ENCODE data around the gene ZNF511. TPM values are rescaled to one million over a fixed set of nuclear protein-coding genes. Genes with fewer than 3 reads are reported as not detected.

The ZNF511 gene
- total RNA-seq, 1 experiment from 2014 or later: 23.9 TPM

DNA sequence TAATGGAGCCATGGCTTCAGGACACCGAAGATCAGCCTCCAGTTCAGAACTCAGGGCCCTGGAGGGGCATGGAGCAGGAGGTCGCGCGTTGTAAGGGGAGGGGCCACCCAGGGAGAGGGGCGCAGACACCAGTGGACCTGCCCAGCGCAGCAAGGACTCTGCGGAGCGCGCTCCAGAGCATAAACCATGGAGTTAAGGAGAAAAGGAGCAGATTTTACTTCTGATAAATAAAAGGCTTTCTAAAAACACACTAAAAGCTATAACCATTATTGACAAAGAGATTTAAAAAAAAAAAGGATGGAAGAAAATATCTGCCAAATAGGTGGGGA is 17.5 kb downstream of the ZNF511 start:
- Histone ChIP-seq H3K27ac (no peak overlapping the region), H3K9me3 (replicated peaks) (no peaks in the 10 kb centered on the region), H3K4me3 (no peak overlapping the region), H3K4me1 (no peaks in the 10 kb centered on the region; the same call in none of the 2 replicates), H3K27me3 (no peaks in the 10 kb centered on the region), H3K36me3 (no peaks in the 10 kb centered on the region)
- DNase-seq: no peak

DNA sequence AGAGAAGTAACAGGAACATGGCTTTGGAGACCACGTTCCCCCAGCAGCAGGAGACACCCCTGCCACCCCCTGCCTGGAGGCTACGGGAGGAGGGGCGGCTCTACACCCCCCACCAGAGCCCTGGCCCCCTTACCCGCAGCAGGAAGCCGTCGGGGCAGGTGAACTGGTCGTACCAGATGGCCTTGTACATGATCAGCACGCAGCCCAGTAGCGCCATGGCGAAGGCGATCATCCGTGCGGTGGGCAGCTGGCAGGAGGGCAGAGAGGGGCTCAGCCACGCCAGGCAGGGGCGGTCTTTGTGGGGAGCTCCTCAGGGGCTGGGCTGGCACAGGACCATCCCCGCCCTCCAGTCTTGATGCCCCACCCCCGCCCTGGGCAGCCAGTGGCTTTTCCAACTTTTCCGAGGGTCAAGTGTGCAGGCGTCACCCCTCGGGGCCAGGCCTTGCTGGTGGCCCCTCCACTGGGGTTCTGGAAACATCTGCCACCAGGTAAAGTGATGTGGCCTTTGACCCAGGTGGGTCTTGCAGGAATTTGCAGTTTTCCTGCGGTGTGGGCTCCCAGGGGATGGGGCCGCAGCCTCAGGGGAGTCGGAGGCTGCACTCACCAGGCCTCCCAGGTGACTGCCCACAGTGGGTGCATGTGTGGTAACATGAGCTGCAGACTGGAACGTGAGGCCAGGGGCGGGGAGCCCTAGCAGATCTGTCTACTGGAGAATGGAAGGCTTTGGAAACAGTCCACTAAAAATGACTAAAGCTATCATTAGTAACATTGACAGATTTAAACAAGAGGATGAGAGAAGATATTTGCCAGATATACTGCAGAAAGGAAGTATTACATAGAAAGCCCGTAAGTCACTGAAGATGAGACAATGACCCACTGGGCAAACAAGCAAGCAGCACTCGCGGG is 18.3 kb downstream of the ZNF511 start:
- DNase-seq: no peak
- no peaks in the 10 kb centered on the region; the same call in none of the 2 replicates for H3K4me1 ChIP-seq
- no peak overlapping the region for H3K27ac ChIP-seq
- no peaks in the 10 kb centered on the region for H3K27me3 ChIP-seq
- no peaks in the 10 kb centered on the region for H3K9me3 ChIP-seq (replicated peaks)
- H3K36me3 ChIP-seq: no peaks in the 10 kb centered on the region
- H3K4me3 ChIP-seq: no peak overlapping the region

DNA sequence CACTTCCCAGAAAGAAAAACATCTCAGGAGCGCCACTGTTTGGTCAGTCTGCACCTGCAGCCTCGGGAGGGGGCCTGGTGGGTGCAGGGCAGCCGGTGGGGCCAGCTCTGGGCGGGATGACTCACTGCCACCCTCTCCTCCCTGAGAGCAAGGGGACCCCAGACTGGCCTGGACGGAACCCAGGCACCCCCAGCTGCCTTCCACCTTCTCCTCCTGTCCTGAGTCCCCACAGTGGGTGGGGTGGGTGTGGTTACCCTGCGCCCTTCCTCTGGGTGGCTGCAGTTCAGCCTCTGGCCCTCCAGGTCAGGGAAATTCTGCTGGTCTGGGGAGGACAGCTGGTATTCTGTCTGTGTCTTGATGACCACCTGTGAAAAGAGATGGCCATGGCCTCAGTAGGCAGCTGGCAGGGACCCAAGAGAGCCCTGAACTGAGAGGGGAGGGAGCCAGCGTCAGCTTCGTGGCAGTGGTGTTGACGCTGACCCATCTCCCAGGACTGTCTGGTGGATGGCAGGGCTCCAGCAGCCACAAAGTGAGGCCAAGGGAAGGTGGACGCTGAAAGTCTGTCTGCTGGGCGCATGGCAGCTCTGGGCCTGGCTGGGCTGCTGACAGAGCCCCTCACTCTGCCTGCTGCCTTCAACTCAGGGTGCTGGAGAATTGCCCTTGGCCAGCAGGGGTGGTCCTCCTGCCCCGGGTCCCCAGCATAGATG is 19.1 kb downstream of the ZNF511 start:
- peak; percentile 40 to 42 for DNase-seq
- H3K9me3 ChIP-seq (replicated peaks): no peaks in the 10 kb centered on the region
- H3K4me3 ChIP-seq: no peak overlapping the region
- H3K27me3 ChIP-seq: no peaks in the 10 kb centered on the region
- no peaks in the 10 kb centered on the region for H3K36me3 ChIP-seq
- H3K4me1 ChIP-seq: no peaks in the 10 kb centered on the region; the same call in none of the 2 replicates
- no peak overlapping the region for H3K27ac ChIP-seq

DNA sequence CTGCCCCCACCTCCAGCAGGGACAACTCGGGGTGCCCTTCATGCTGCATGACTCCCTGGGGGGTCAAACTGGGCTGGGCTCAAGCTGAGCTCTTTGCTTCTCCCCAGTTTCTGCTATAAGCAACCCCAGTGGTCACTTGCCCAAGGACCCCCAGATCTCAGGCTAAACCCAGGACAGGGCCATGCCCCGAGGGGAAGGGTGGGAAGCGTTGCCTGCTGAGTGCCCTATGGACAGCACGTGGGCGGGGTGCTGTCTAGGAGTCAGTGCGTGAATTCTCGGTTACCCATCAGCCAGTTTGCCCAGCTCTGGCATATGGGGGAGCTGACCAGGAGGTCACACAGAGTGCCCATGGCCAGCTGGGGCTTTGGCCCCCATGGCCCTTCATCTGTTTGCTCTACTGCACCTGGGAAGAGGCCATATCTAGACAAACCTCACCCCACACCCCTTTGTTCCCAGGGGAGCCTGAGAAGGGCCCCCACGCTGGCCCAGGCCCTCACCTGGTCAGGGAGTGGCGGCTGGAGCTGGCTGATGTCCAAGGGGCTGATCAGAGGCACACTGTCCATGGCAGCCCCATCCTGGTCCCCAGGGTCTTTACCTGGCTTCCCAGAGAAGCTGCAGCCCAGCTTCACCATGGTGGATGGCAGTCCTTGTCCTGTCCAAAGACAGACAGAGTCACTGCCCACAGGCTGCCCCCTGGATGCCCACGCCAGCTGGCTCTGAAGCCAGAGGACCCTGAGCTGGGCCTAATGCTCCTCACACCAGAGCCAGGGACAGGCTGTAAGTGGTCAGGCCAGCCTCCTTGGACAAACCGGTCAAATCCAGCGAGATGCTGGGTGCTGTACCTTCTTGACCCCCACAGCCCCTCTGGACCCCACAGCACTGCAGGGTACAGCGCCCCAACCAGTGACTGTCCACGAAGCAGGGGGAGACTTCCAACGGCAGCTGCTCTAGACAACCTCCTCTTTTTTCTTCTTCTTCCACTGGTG is 19.9 kb downstream of the ZNF511 start:
- DNase-seq: no peak
- H3K27ac ChIP-seq: no peak overlapping the region
- H3K4me1 ChIP-seq: no peaks in the 10 kb centered on the region; the same call in none of the 2 replicates
- H3K27me3 ChIP-seq: no peaks in the 10 kb centered on the region
- no peaks in the 10 kb centered on the region for H3K36me3 ChIP-seq
- no peak overlapping the region for H3K4me3 ChIP-seq
- no peaks in the 10 kb centered on the region for H3K9me3 ChIP-seq (replicated peaks)

DNA sequence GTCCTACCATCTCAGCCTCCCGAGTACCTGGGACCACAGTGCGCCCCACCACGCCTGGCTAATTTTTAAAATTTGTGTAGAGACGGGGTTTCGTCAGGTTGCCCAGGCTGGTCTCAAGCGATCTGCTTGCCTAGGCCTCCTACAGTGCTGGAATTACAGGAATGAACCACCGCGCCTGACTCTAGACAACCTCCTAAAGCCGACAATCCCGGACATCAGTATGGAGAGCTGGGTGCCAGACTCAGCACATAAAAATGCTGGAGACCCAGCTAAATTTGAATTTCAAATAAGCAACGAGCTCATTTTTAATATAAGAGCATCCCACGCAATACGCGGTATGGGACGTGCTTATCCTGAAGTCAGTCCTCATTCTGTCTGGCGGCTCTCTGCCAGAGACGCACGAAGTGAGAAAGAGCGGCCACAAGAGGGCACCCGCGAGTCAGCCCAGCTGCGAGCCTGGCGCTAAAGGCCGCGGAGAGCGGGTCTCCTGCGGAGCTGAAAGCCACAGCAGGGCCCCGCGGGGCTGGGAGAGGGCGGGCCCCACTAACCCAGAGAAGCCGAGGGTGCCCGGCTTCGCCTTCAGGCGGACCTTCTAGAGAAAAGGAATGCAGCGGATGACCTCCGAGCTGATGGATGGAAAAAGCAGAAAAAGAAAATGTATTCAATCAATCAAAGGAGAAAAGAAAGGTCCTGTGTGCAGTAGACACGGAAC is 20.9 kb downstream of the ZNF511 start:
- no peaks in the 10 kb centered on the region; the same call in none of the 2 replicates for H3K4me1 ChIP-seq
- no peak overlapping the region for H3K27ac ChIP-seq
- H3K27me3 ChIP-seq: no peaks in the 10 kb centered on the region
- H3K4me3 ChIP-seq: no peak overlapping the region
- DNase-seq: peak; percentile 72 to 84
- H3K9me3 ChIP-seq (replicated peaks): no peaks in the 10 kb centered on the region
- no peaks in the 10 kb centered on the region for H3K36me3 ChIP-seq

DNA sequence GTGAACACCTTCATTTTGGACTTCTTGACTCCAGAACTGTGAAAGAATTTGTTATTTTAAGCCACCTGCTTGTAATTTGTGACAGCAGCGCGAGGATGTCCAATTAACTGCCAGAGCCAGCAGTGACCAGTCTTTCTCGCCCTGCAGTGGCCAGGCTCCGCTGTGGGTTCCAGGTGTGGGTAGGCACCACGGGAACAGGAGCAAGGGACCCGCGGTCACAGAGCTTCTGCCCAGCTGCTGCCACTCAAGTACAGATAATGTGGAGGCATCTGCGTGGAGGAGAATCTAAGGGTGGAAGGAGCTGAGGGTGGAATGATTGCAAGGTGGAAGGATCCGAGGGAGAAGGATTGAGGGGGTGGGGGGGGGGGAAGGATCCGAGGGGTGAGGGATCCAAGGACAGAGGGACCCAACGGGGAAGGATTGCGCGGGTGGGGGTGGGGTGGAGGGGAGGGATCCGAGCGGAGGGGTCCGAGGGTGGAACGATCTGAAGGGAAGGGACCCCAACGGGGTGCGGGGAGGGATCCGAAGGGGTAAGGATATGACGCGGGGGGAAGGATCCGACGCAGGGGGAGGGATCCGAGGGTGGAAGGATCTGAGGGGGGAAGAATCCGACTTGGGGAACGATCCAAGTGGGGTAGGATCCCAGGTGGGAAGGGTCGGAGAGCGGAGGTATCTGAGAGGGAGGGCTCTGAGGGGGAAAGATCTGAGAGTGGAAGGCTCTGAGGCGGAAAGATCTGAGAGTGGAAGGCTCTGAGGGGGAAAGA is 24.4 kb downstream of the ZNF511 start:
- Histone ChIP-seq H3K4me1 (no peaks in the 10 kb centered on the region; the same call in 1 of the 2 replicates), H3K9me3 (replicated peaks) (no peaks in the 10 kb centered on the region), H3K4me3 (no peak overlapping the region), H3K36me3 (no peaks in the 10 kb centered on the region), H3K27me3 (no peaks in the 10 kb centered on the region), H3K27ac (no peak overlapping the region)
- no peak for DNase-seq

DNA sequence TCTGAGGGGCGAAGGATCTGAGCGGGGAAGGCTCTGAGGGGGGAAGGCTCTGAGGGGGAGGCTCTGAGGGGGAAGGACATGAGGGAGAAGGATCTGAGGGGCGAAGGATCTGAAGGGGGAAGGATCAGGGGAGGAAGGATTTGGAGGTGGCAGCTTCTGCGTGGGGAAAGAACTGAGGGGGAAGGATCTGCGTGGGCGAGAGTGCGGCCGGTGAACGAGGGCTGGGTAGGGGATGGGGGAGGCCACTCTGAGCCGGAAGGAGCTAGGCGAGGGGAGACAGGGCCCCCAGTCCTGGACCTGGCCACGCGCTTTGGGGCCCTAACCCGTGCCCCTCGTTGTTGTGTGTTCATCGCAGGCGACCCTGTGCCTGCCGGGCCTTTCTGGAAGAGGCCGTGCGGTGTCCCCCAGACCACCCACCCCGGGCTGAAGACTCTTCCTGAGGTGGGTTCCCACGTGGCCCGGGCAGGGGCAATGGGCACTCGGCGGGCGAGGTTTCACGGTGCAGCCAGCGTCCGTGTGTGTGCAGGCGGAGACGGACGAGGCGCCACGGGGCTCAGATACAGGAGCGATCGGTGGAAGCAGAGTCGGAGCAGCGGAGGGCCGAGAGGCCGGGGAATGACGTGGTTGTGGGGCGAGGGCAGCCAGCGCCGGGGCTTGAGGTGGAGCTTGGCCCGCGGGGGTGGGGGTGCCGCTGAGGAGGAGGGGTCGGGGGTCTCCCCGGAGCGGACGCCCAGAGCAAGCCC is 26.0 kb downstream of the ZNF511 start:
- Histone ChIP-seq H3K4me3 (no peak overlapping the region), H3K9me3 (replicated peaks) (no peaks in the 10 kb centered on the region), H3K27ac (no peak overlapping the region), H3K36me3 (no peaks in the 10 kb centered on the region), H3K27me3 (no peaks in the 10 kb centered on the region), H3K4me1 (no peaks in the 10 kb centered on the region)
- DNase-seq: no peak

DNA sequence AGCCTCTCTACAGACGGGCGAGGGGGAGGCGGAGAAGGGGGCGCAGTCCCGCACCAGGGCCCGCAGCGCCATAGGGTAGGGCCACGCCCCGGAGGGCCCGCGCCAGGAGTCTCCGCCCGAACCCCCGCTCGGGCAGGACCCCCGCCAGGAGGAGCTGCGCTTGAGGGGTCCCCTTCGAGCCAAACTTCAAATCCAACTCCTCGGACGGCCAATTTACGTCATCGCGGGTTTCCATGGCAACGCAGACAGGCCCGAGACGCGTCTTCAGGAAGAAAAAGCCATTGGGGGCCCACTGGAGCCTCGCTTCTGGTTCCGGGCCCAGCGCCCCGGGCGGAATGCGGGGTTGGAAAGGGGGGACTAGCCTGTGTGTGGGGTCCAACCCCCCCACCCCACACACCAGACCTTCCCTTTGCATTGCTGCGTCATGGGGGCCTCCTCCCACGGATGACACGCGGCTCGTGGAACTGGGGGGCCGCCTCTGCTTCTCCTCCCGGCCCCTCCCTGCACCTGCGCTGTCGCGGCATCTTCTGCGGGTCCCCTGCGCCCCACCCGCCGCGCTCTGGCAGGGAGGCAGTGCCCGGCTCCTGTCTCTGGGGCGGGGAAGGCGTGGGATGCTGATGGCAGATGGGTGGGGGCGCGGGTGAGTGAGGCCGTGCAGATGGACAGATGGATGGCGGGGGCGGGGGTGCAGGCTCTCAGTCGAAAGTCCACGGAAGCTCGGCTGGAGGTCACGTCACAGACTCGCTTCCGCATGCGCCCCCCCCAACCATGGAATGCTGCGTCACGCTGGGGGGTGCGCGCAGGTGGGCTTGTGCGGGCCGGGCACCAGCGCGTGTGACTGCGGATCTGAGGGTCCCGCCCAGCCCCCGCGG is 26.8 kb downstream of the ZNF511 start:
- Histone ChIP-seq H3K27ac (no peak overlapping the region), H3K27me3 (no peaks in the 10 kb centered on the region), H3K4me3 (no peak overlapping the region), H3K36me3 (no peaks in the 10 kb centered on the region), H3K4me1 (no peaks in the 10 kb centered on the region), H3K9me3 (replicated peaks) (no peaks in the 10 kb centered on the region)
- DNase-seq: no peak

DNA sequence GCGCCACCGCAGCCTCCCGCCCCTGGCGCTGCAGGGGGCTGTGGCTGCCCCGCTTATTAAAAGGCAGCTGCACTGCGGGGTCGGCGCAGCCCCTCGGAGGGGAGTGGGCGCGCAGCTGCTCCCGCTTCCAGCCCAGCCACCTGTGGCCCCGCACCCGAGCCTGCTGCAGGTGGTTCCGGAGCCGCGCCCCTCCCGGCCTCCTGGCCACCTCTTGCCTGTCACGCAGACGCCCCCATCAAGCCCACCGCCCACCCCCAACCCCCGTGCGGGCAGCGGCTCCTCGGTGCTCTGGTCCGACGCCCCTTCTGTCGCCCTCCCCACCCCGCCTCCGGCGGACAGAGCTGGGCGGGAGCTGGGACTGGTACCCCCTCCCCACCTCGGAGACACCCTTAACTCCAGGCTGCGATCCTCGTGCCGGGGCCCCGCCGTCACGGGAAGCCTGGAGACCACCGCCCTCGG is 27.4 kb downstream of the ZNF511 start:
- Histone ChIP-seq H3K9me3 (replicated peaks) (no peaks in the 10 kb centered on the region), H3K36me3 (no peaks in the 10 kb centered on the region), H3K27ac (no peak overlapping the region), H3K4me3 (no peak overlapping the region), H3K4me1 (no peaks in the 10 kb centered on the region), H3K27me3 (no peaks in the 10 kb centered on the region)
- DNase-seq: no peak

DNA sequence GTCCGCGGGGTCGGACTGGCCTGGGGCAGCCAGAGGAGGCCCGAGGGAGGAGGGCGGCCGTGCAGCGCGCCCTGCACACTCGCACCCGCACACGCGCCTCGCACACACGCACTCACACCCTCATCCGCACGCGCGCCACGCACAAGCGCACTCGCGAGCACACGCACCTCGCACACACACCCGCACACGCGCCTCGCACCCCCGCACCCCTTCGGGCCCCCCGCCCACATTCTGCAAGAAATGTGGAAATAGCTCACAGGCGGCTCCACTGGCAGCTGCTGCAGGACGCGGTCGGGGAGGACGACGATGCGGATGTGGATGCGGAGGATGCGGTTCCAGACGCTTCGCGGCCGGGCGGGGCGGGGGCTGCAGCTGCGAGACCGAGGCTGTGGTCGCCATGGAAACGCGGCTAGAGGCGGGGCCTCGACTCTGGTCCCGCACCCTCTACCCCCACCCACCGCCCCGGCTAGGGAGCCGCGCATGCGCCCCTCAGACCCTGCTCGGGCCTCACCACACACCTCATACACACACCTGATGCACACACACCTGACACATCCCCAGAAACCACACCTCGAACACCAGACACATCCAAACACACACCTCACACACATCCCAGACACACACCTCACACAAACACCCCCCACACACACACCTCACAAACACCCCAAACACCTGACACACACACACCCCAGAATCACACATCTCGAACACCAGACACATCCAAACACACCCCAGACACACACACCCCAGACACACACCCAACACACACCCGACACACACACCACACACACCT is 28.1 kb downstream of the ZNF511 start, which contains the start of gene CALY:
CALY (minus strand) TSS at position 320 of the 793 bp plus-strand sequence. CDS start 7,907 bp downstream, outside the sequence.
- Histone ChIP-seq H3K27me3 (no peaks in the 10 kb centered on the region), H3K27ac (no peak within 1 kb of the TSS), H3K4me3 (no peak within 1 kb of the TSS), H3K4me1 (no peaks in the 10 kb centered on the region), H3K9me3 (replicated peaks) (no peaks in the 10 kb centered on the region), H3K36me3 (no peaks in the 10 kb centered on the region)
- no peak for DNase-seq

DNA sequence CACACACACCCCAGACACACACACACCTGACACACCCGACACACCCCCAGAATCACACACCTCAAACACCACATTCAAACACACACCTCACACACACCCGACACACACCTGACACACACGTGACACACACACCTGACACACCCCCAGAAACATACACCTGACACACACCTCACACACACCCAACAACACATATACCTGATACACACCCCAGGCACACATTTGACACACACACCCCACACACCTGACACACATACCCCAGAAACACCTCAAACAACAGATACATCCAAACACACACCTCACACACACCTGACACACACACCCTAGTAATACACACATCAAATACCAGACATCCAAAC is 28.6 kb downstream of the ZNF511 start:
- Histone ChIP-seq H3K9me3 (replicated peaks) (no peaks in the 10 kb centered on the region), H3K27ac (no peak overlapping the region), H3K4me3 (no peak overlapping the region), H3K27me3 (no peaks in the 10 kb centered on the region), H3K36me3 (no peaks in the 10 kb centered on the region), H3K4me1 (no peaks in the 10 kb centered on the region)
- no peak for DNase-seq

Measured in SJCRH30 (cell line).